GM18517 (cell line): ENCODE results near the gene SLC44A3.

Source experiments
- ATAC-seq: cut with Tn5 transposase; IDR thresholded peaks from one replicate; pipeline ENCODE4 v1.9.1; 2021; ENCODE audit warnings: mild to moderate bottlenecking, moderate library complexity; ENCODE audit not compliant: unreplicated experiment

SLC44A3 gene

GRCh38 chr1:94905207-94905606, 85.0 kb downstream of the SLC44A3 start:
- ATAC-seq = no peak

- no peak for ATAC-seq
These were observed 86.2 kb downstream of the SLC44A3 start for GRCh38 chr1:94906382-94906781.

GRCh38 chr1:94907136-94907535, 87.0 kb downstream of the SLC44A3 start:
- no peak for ATAC-seq

DNA sequence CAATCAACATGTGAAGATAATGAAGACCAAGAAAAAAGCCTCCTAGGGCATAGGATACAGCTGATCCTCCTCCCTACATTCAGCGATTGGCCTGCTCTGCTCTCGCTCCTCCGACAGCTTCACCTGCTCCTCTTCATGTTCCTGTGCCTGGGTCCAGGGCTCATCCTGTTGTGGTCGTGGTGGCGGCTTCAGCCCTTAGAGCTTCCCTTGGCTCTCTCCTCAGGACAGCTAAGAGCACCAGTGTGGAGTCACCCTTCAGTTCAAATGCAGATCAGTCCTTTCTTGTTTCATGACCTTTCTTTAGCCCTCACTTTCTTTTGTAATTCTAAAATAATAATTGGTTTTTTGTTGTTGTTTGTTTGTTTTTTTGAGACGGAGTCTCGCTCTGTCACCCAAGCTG, 88.0 kb downstream of the SLC44A3 start:
- no peak for ATAC-seq

DNA sequence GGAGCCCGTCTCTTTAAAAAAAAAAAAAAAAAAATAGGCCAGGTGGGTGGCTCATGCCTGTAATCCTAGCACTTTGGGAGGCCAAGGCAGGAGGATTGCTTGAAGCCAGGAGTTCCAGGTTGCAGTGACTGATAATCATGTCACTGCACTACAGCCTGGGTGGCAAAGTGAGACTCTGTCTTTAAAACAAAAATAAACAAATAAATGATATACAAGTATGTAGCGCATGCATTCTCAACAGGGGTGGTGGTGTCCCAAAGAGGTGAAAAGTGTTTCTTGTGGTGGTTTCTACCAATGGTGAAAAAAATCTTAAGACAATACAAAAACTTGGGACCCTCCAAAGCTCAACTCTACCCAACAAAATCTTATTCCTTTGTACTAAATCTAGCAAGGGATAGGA, 88.8 kb downstream of the SLC44A3 start:
- no peak for ATAC-seq

GRCh38 chr1:94909486-94909885, 89.3 kb downstream of the SLC44A3 start:
- no peak for ATAC-seq

DNA sequence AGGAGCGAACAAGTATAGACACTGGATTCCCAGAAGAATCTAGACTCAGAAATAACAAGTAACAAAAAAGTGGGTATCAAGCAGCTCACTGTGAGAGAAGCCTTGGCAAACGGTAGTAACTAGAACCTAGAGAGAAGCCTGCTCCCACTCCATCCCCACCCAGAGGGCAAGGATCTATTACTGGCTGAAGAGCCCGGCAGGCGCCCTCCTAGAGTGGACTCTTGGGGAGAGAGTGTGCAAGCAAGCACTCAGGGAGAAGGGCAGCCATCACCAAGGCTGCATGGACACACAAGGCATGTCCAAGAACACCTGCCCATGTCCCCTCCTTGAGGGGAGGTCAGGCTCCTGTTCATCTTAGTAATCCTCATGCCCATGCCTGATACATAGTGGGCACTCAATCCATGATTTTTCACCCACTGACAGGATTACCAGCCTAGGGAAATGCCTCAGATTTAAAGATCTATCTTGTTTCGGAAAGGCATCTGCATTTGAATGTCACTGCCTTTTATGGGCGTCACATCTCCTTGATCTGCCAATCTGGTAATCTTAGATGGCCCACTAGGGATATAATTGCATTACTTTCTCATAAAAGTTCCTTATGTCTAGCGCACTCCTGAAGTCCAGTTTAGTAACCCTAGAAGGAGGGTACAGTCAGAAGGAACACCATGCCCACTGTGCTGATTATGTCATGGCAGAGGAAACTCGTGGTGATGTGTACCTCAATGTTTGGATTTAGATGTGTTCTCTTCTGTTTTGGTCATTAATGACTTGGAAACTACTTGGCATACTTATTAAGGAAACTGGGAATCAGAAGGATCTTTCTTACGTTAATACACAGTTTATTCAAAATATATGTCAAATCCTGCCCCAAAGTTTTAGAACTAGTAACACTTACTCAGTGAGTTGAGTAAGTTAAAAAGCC, 92.4 kb downstream of the SLC44A3 start:
- no peak for ATAC-seq

- no peak for ATAC-seq
These were observed 97.1 kb downstream of the SLC44A3 start for GRCh38 chr1:94917251-94917650.

DNA sequence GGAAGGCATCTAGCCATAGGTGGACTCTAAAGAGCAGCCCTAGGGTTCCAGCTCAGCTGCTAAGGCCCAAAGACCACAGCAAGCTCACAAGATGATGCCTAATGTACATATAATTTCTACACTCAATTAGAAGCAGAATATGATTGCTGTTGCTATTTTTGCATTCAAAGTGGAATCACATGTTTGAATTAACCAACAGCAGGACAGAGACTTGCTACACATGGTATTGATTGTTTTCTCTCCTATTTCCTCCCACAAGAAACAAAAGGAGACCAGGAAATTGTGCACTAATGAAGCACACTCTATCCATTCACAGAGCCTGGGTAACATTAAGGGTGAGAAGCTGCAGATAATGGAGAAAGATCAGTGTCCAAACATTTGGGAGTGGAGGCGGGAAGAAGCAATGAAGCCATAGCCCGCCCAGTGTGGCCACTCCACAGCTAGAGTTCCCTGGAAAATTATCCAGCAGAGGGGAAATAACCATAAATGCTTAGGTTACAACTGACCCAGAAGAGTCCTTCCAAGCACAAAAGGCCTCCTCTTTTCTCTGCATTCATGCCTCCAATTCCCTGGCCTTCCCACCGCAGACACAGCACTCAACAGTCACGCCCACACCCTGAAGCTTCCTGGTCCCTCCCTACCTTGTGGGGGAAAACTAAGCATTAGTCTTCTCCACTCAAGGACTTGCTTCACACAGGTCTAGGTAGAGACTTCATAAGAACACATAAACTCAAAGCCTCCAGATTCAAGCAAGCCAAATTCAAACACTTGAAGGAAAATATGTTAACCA, 99.3 kb downstream of the SLC44A3 start:
- ATAC-seq = no peak

- ATAC-seq = no peak
These were observed 99.9 kb downstream of the SLC44A3 start for GRCh38 chr1:94920061-94920460.

DNA sequence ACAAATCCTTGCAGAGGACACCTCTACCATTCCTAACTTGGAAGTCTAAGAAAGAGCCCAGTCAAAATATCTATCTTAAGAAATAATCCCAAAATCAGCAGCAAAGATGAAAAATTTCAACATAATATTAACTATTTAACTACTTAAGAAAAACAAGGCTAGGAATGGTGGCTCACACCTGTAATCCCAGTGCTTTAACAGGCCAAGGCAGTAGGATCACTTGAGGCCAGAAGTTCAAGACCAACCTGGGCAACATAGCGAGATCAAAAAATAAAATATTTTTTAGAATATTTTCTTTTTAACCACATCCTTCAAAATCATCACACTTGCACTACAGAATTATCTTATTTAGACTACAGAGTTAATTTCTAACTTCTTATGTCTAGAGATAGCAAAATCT, 101.8 kb downstream of the SLC44A3 start:
- no peak for ATAC-seq

GRCh38 chr1:94922761-94923331, 102.7 kb downstream of the SLC44A3 start:
- no peak for ATAC-seq

- ATAC-seq = no peak
These were observed 104.8 kb downstream of the SLC44A3 start for GRCh38 chr1:94925004-94925403.

GRCh38 chr1:94925561-94926125, 105.5 kb downstream of the SLC44A3 start:
- no peak for ATAC-seq

GRCh38 chr1:94926126-94926914, 106.2 kb downstream of the SLC44A3 start:
- peak; percentile 26 for ATAC-seq

- ATAC-seq = peak; percentile 71
These were observed 106.8 kb downstream of the SLC44A3 start, which contains the start of gene CNN3 for GRCh38 chr1:94926915-94927404. TSS of gene CNN3 (minus strand) at chr1:94927110. CDS start at chr1:94926894, 216 bp downstream.

- peak; percentile 47 for ATAC-seq
These were observed 107.4 kb downstream of the SLC44A3 start for GRCh38 chr1:94927405-94928175.

DNA sequence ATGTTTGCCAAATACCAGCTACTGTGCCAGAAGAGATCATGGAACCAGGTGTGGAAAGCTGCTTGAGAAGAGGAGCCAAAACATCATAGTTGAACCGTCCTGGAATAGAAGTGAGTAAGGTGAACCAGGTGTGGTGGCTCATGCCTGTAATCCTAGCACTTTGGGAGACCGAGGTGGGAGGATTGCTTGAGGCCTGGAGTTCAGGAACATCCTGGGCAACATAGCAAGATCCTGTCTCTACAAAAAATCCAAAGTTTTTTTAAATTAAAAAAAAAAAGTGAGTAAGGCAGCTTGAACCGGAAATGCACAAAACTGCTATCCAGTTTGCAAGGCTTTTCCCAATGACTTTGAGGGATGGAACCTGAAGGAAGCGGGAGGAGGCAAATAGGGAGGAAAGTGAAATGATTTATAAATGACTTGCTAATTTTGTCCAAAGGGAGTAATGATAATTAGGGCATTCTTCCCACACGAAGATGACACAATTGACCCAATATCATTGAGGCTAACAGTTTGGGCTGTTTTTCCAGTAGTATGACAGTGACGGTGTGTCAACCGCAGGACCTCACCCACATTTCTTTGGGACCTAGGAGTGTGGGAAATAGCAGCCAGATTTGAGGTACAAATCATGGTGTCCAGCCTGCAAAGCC, 108.3 kb downstream of the SLC44A3 start:
- no peak for ATAC-seq
